Measurements from ENCODE around the gene NOX1. TPM values are rescaled to one million over a fixed set of nuclear protein-coding genes. Genes with fewer than 3 reads are reported as not detected.
"Not testable (repeated sequence)": the region's sequence is repeated elsewhere in the genome, so short reads cannot be mapped to it uniquely, and the experiment has no call there.

The NOX1 gene
- total RNA-seq, 1 experiment from 2014 or later = 13.2 TPM

- intact Hi-C loops (cut with micrococcal nuclease; ENCODE audit: unreplicated experiment) = no loop called here
- Mint-ChIP-seq H3K27me3 (ENCODE audit: insufficient read depth, unreplicated experiment) (no peaks in the 10 kb centered on the region), H3K27ac (ENCODE audit: unreplicated experiment) (peak overlapping the region; percentile 98), H3K36me3 (ENCODE audit: insufficient read depth, unreplicated experiment) (peaks cover 16% of the 10 kb centered on the region), H3K9me3 (ENCODE audit: unreplicated experiment) (no peaks in the 10 kb centered on the region), H3K4me1 (ENCODE audit: low read depth, unreplicated experiment) (peaks cover 7% of the 10 kb centered on the region), H3K4me3 (ENCODE audit: unreplicated experiment) (peak overlapping the region; percentile 98)
- Histone ChIP-seq H3K36me3 (ENCODE audit: control insufficient read depth, insufficient read depth, low read length) (no peaks in the 10 kb centered on the region; the same call in 1 of the 2 replicates), H3K27me3 (replicated peaks; ENCODE audit: control insufficient read depth, insufficient read depth, low read length) (no peaks in the 10 kb centered on the region), H3K4me1 (no peaks in the 10 kb centered on the region), H3K9me3 (no peaks in the 10 kb centered on the region), H3K4me3 (ENCODE audit: low read depth, low read length) (peak overlapping the region; percentile 50)
- BruUV-seq (replicated peaks) = no TSS peak
- TF ChIP-seq CTCF (IDR thresholded peaks at IDR 0.05; ENCODE audit: insufficient read depth in 1 of 2, low read depth in 1 of 2, low read length in 1 of 2, severe bottlenecking in 1 of 2, unreplicated experiment in 1 of 2) = no peak
- POLR2A ChIA-PET = no interaction called here
- DNase-seq = no peak
- CTCF ChIA-PET = no interaction called here
Measured at GRCh38 chrX:100819534-100819836, 54.7 kb downstream of the NOX1 start.

GRCh38 chrX:100817340-100817739 is 56.8 kb downstream of the NOX1 start:
- Mint-ChIP-seq H3K4me1 (ENCODE audit: low read depth, unreplicated experiment) (peaks cover 7% of the 10 kb centered on the region), H3K4me3 (ENCODE audit: unreplicated experiment) (no peak overlapping the region), H3K36me3 (ENCODE audit: insufficient read depth, unreplicated experiment) (no peaks in the 10 kb centered on the region), H3K9me3 (ENCODE audit: unreplicated experiment) (no peaks in the 10 kb centered on the region), H3K27ac (ENCODE audit: unreplicated experiment) (no peak overlapping the region), H3K27me3 (ENCODE audit: insufficient read depth, unreplicated experiment) (no peaks in the 10 kb centered on the region)
- no TSS peak for BruUV-seq (replicated peaks)
- no peak for TF ChIP-seq CTCF (IDR thresholded peaks at IDR 0.05; ENCODE audit: insufficient read depth in 1 of 2, low read depth in 1 of 2, low read length in 1 of 2, severe bottlenecking in 1 of 2, unreplicated experiment in 1 of 2)
- POLR2A ChIA-PET = no interaction called here
- Histone ChIP-seq H3K9me3 (no peaks in the 10 kb centered on the region), H3K4me1 (no peaks in the 10 kb centered on the region), H3K36me3 (ENCODE audit: control insufficient read depth, insufficient read depth, low read length) (no peaks in the 10 kb centered on the region), H3K4me3 (ENCODE audit: low read depth, low read length) (no peak overlapping the region), H3K27me3 (replicated peaks; ENCODE audit: control insufficient read depth, insufficient read depth, low read length) (no peaks in the 10 kb centered on the region)
- CTCF ChIA-PET = no interaction called here
- intact Hi-C loops (cut with micrococcal nuclease; ENCODE audit: unreplicated experiment) = no loop called here
- DNase-seq = no peak

DNA sequence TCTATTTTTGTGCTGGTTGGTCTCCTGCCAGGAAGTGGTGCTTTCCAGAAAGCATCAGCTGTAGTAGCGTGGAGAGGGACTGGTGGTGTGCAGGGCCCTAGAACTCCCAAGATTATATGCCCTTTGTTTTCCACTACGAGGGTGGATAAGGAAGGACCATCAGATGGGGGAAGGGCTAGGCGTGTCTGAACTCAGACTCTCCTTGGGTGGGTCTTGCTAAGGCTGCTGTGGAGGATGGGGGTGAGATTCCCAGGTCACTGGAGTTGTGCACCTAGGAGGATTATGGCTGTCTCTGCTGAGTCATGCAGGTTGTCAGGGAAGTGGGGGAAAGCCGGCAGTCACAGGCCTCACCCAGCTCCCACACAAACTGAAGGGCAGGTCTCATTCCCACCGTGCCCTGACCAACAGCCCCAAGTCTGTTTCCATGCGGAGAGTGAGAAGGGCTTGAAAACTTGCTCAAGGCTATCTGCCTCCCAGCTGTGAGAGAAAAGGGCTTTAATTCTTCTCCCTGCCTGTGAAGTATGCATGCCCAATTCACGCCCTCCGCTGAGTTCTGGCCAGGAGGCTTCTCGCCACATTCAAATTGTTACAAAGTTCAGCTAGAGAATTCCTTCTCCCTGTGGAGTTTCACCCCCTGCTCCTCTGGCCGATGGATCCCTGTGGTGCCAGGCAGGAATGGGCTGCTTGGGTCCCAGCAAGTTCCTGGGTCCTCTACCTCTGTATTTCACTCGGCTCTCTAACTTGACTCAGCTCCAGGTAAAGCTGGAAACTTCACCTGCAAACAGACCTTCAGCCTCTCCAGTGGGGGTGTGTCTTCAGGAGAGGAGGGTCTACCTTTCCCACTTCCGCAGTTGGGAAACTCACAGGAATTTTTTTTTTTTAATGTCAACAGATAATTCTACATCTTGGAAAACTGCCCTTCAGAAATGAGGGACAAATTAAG is 61.7 kb downstream of the NOX1 start:
- ChIA-PET POLR2A (no interaction called here), CTCF (no interaction called here)
- Histone ChIP-seq H3K36me3 (ENCODE audit: control insufficient read depth, insufficient read depth, low read length) (no peaks in the 10 kb centered on the region), H3K4me1 (no peaks in the 10 kb centered on the region), H3K4me3 (ENCODE audit: low read depth, low read length) (no peak overlapping the region), H3K9me3 (no peaks in the 10 kb centered on the region), H3K27me3 (replicated peaks; ENCODE audit: control insufficient read depth, insufficient read depth, low read length) (no peaks in the 10 kb centered on the region)
- DNase-seq = no peak
- Mint-ChIP-seq H3K27me3 (ENCODE audit: insufficient read depth, unreplicated experiment) (no peaks in the 10 kb centered on the region), H3K4me3 (ENCODE audit: unreplicated experiment) (no peak overlapping the region), H3K9me3 (ENCODE audit: unreplicated experiment) (peaks cover 11% of the 10 kb centered on the region), H3K27ac (ENCODE audit: unreplicated experiment) (no peak overlapping the region), H3K4me1 (ENCODE audit: low read depth, unreplicated experiment) (no peaks in the 10 kb centered on the region), H3K36me3 (ENCODE audit: insufficient read depth, unreplicated experiment) (no peaks in the 10 kb centered on the region)
- intact Hi-C loops (cut with micrococcal nuclease; ENCODE audit: unreplicated experiment) = no loop called here
- no peak for TF ChIP-seq CTCF (IDR thresholded peaks at IDR 0.05; ENCODE audit: insufficient read depth in 1 of 2, low read depth in 1 of 2, low read length in 1 of 2, severe bottlenecking in 1 of 2, unreplicated experiment in 1 of 2)
- BruUV-seq (replicated peaks) = no TSS peak

DNA sequence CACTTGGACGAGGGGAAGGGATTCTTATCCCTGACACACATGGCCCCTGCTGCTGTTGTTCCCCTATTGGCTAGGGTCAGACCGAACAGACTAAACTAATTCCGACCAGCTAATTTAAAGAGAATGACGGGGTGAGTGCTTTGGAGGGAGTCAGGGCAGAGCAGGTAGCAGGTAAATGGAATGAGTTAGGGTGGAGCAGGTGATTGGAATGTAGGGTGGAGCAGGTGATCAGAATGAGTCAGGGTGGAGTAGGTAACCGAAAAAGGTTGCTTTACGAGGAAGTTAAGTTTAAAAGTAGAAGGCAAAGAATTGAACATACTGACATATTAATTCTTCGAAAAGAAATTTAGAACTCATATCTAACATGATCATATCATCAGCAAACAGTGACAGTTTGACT is 65.9 kb downstream of the NOX1 start:
- intact Hi-C loops (cut with micrococcal nuclease; ENCODE audit: unreplicated experiment); H3K27ac Mint-ChIP-seq (ENCODE audit: unreplicated experiment): not testable (repeated sequence)
- peaks cover 11% of the 10 kb centered on the region for H3K9me3 Mint-ChIP-seq (ENCODE audit: unreplicated experiment)

More for the DNA sequence above, 65.9 kb downstream of the NOX1 start:
- DNase-seq; CTCF ChIA-PET; H3K4me3 Mint-ChIP-seq (ENCODE audit: unreplicated experiment); H3K36me3 ChIP-seq (ENCODE audit: control insufficient read depth, insufficient read depth, low read length); POLR2A ChIA-PET; BruUV-seq (replicated peaks); H3K4me1 Mint-ChIP-seq (ENCODE audit: low read depth, unreplicated experiment); H3K27me3 ChIP-seq (replicated peaks; ENCODE audit: control insufficient read depth, insufficient read depth, low read length); H3K27me3 Mint-ChIP-seq (ENCODE audit: insufficient read depth, unreplicated experiment); H3K9me3 ChIP-seq; H3K4me3 ChIP-seq (ENCODE audit: low read depth, low read length); H3K4me1 ChIP-seq; H3K36me3 Mint-ChIP-seq (ENCODE audit: insufficient read depth, unreplicated experiment): not testable (repeated sequence)

All from Caco-2 (cell line).